Endothelial cell of coronary artery (primary cell): Measurements from ENCODE around the gene ATAD1. TPM values are rescaled to one million over a fixed set of nuclear protein-coding genes. Genes with fewer than 3 reads are reported as not detected.

Experiments used
- total RNA-seq: library from RNA; depleted of rRNA; stranded (reverse); fragments of >200 nt; gene quantifications from 2 replicates; pipeline ENCODE4 v1.2.3, GENCODE V29; 2014

Gene ATAD1
- total RNA-seq, result 23.9 and 31.6 TPM in 2 replicates

GRCh38 chr10:87817609-87818504 lies at the start of gene ATAD1:
ATAD1 (minus strand) TSS chr10:87818226; CDS start chr10:87814599, 3,627 bp downstream.

GRCh38 chr10:87863053-87863943 lies 45.3 kb upstream of the ATAD1 start, which contains the start of the genes KLLN and PTEN:
KLLN (minus strand) TSS chr10:87863533; CDS start chr10:87862487, 1,046 bp downstream.
PTEN (plus strand) TSS chr10:87863625; CDS start chr10:87864470, 845 bp downstream.

Other genes with a start within 250 kb of the ATAD1 start
- gene PAPSS2, start 158.3 kb downstream of the ATAD1 start, total RNA-seq, result 50.6 and 92.4 TPM in 2 replicates
- 0.19 and 0.27 TPM in 2 replicates for gene KLLN, start 45.3 kb upstream of the ATAD1 start, total RNA-seq
- gene PTEN, start 45.4 kb upstream of the ATAD1 start, total RNA-seq, result 98.5 and 123 TPM in 2 replicates